GM12878 (cell line): ENCODE measurements around the gene NLGN3. TPM values are rescaled to one million over a fixed set of nuclear protein-coding genes. Genes with fewer than 3 reads are reported as not detected.

Experiments
- ATAC-seq: fragments of 200-7000 bp; cut with Tn5 transposase; 3 replicates; pipeline ENCODE4 v1.9.1; 2020; ENCODE audit warnings: mild to moderate bottlenecking, moderate library complexity
- BruUV-seq: library from RNA; stranded (reverse); fragments of 400-500 nt; replicated peaks from 2 replicates; lab custom pipeline; 2021; lab: Mats Ljungman, UMichigan
- CTCF ChIA-PET: fragments of 300-600 bp; sonication (Branson Sonifier 250); formaldehyde crosslinking; extraction: SDS; loops from one replicate; lab custom pipeline; 2021; ENCODE audit warnings: inconsistent platforms; lab: Yijun Ruan, JAX
- POLR2A ChIA-PET: fragments of 350-600 bp; formaldehyde crosslinking; extraction: SDS; loops from one replicate; lab custom pipeline; 2021; ENCODE audit warnings: inconsistent platforms; lab: Charles Lee
- RAD21 ChIA-PET: fragments of 300-600 bp; sonication (Branson Sonifier 250); formaldehyde crosslinking; loops from one replicate; lab custom pipeline; 2023; ENCODE audit warnings: antibody characterized with exemption; ENCODE audit not compliant: unreplicated experiment; lab: Charles Lee
- SMC1A ChIA-PET: fragments of 300-600 bp; sonication (Branson Sonifier 250); formaldehyde crosslinking; loops from one replicate; lab custom pipeline; 2023; ENCODE audit not compliant: unreplicated experiment, uncharacterized antibody; lab: Charles Lee
- DNase-seq: peaks from one replicate; pipeline ENCODE4 v3.0.0-alpha.2; 2011; ENCODE audit warnings: low read depth, low spot score
- FAIRE-seq: peaks from 3 replicates; lab custom pipeline; 2011; peaks lifted over from hg19 to GRCh38; lab: Jason Lieb, UNC
- H2AFZ ChIP-seq: 2 replicates; pipeline ENCODE4 v1.6.0; 2011; ENCODE audit warnings: low read depth, low read length, control low read depth; ENCODE audit not compliant: control insufficient read depth
- H3K27ac ChIP-seq: 2 replicates; pipeline ENCODE4 v1.5.1; 2011; ENCODE audit warnings: control low read depth; ENCODE audit not compliant: control insufficient read depth, insufficient read depth
- H3K27me3 ChIP-seq, 2 experiments: replicated peaks in 1 of 2; 2 replicates each; pipeline versions ENCODE4 v1.6.0 to v1.6.1; 2011; ENCODE audit warnings: low read length in 1 of 2; ENCODE audit not compliant: control insufficient read depth in 2 of 2, insufficient read depth in 2 of 2
- H3K36me3 ChIP-seq, 2 experiments: 2 replicates each; pipeline ENCODE4 v1.5.1; 2011; ENCODE audit warnings: low read length in 1 of 2; ENCODE audit not compliant: control insufficient read depth in 2 of 2, insufficient read depth in 2 of 2
- H3K4me1 ChIP-seq: 2 replicates; pipeline ENCODE4 v1.6.1; 2011; ENCODE audit warnings: mild to moderate bottlenecking, low read length, moderate library complexity, mixed read lengths; ENCODE audit not compliant: control insufficient read depth, insufficient read depth
- H3K4me2 ChIP-seq: 2 replicates; pipeline ENCODE4 v1.6.0; 2011; ENCODE audit warnings: control low read depth; ENCODE audit not compliant: control insufficient read depth, insufficient read depth
- H3K4me3 ChIP-seq: fragments of 200-600 bp; sonication (generic); 2 replicates; pipeline ENCODE4 v1.5.1; 2016
- H3K79me2 ChIP-seq: 2 replicates; pipeline ENCODE4 v1.6.0; 2011; ENCODE audit warnings: low read length; ENCODE audit not compliant: control insufficient read depth, insufficient read depth
- H3K9ac ChIP-seq: 2 replicates; pipeline ENCODE4 v1.8.0; 2011; ENCODE audit warnings: low read length, control low read depth, mixed read lengths; ENCODE audit not compliant: control insufficient read depth, insufficient read depth
- H3K9me3 ChIP-seq: replicated peaks from 3 replicates; pipeline ENCODE4 v1.5.1; 2011; ENCODE audit warnings: mild to moderate bottlenecking, low read length; ENCODE audit not compliant: control insufficient read depth, insufficient read depth
- H4K20me1 ChIP-seq: 2 replicates; pipeline ENCODE4 v1.6.0; 2011; ENCODE audit not compliant: control insufficient read depth, insufficient read depth
- JUNB ChIP-seq: IDR thresholded peaks from 2 replicates; pipeline ENCODE4 v1.6.1; 2016; ENCODE audit warnings: antibody characterized with exemption, mild to moderate bottlenecking
- LARP7 ChIP-seq: fragments of 450-650 bp; IDR thresholded peaks from 2 replicates; pipeline ENCODE4 v1.6.1; 2017; ENCODE audit warnings: mild to moderate bottlenecking
- MXI1 ChIP-seq: fragments of 150-350 bp; IDR thresholded peaks from 2 replicates; pipeline ENCODE4 v1.6.1; 2011; ENCODE audit warnings: low read depth, mild to moderate bottlenecking, inconsistent platforms, low read length, improper control_type of control experiment
- NBN ChIP-seq: fragments of 450-650 bp; IDR thresholded peaks from 2 replicates; pipeline ENCODE4 v1.6.1; 2016
- POLR2A ChIP-seq: IDR thresholded peaks from 2 replicates; pipeline ENCODE4 v1.6.1; 2011; ENCODE audit warnings: low read depth, mild to moderate bottlenecking, low read length
- RCOR1 ChIP-seq: conservative IDR thresholded peaks from 2 replicates; pipeline ENCODE4 v1.6.1; 2012; ENCODE audit warnings: low read depth, low read length, improper control_type of control experiment
- ZNF274 ChIP-seq: IDR thresholded peaks from one replicate; pipeline ENCODE4 v1.8.0; 2011; ENCODE audit not compliant: insufficient read length, insufficient read depth
- WGBS: methylation state at CpG from one replicate; pipeline ENCODE4 v1.1.6; 2016; ENCODE audit warnings: low lambda C conversion rate; ENCODE audit not compliant: insufficient replicate concordance, insufficient coverage; ENCODE audit errors: missing lambda C conversion rate; 5-methylcytosine and 5-hydroxymethylcytosine counted together
- in situ Hi-C: fragments of 300-500 bp; cut with MboI; formaldehyde crosslinking; loops from 9 replicates; pipeline ENCODE4 v1.14.3; 2018; ENCODE audit warnings: mixed read lengths
- intact Hi-C: fragments of 100-400 bp; cut with micrococcal nuclease; formaldehyde crosslinking; loops from one replicate; pipeline ENCODE4 v1.14.2; 2022; ENCODE audit not compliant: unreplicated experiment
- polyA plus RNA-seq, 11 experiments: library from polyadenylated mRNA; depleted of rRNA in 4 of 11; unstranded in 6 of 11; stranded (reverse) in 5 of 11; fragments of >200 nt; fragmentation: Nextera tagmentation in 4 of 11; fragmentation: Illumina TruSeq in 1 of 11; extraction: Ambion mirVana in 4 of 11; extraction: Trizol in 1 of 11; gene quantifications; 1 replicate in 1 of 11; 2 replicates in 10 of 11; pipeline versions ENCODE4 v1.2.1 to v1.2.3, GENCODE V29; 2011 to 2016; ENCODE audit warnings: inconsistent platforms in 2 of 11, missing spikeins in 2 of 11, low read depth in 1 of 11
- total RNA-seq, 4 experiments: library from RNA; depleted of rRNA in 3 of 4; stranded (reverse); fragments of >200 nt in 3 of 4; fragmentation: Illumina TruSeq in 1 of 4; extraction: Trizol in 1 of 4; gene quantifications; 2 replicates each; pipeline versions ENCODE4 v1.2.1 to v1.2.3, GENCODE V29; 2013 to 2021

Gene NLGN3
- total and polyA plus RNA-seq, 10 of the 15 experiments (the other 5 are each of a cell fraction or from before 2014, with no cell fraction given) = 0.07 to 0.73 (median 0.28) TPM

DNA sequence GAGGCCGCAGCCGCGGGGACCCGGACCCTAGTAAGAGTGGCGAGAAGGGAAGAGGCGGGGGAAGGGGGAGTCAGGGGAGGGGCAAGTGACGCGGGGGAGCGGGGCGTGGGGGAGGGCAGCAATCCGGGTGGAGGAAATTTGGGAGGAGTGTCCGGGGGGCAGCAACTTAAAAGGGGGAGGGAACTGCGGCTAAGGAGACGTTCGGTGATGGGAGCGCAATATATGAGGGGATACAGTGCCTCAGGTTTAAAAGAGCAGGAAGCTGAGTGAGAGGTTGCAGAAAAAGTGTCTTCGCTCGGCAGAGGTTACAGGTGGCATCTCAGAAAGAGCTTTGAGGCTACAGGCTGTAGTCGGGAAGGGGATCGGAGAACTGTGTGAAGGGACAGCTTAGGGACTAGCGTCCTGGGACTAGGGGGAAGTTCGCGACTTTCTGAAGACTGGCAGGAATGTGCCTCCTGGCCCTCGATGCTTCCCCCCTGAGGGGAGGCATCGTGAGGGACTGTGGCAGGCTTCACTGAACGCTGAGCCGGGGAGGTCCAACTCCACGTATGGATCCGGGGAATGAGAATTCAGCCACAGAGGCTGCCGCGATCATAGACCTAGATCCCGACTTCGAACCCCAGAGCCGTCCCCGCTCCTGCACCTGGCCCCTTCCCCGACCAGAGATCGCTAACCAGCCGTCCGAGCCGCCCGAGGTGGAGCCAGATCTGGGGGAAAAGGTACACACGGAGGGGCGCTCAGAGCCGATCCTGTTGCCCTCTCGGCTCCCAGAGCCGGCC lies 48.5 kb upstream of the NLGN3 start:
- peak overlapping the region; percentile 64 for H3K4me3 ChIP-seq
- DNase-seq (no peak), ATAC-seq (peak; percentile 45), FAIRE-seq (no peak)
- H3K27ac ChIP-seq = no peak overlapping the region
- WGBS = 34% methylated on average over 34 of the region's 46 CpGs
- ChIA-PET RAD21 (interaction anchor here (0.6 to 2.4 kb wide), 3 partner anchors 16 to 187 kb away, joined by 5 to 10 read pairs (median 5); partner anchors contain the start of genes IL2RG and NONO), POLR2A (interaction anchor here (1.1 to 1.3 kb wide), 2 partner anchors 15 to 86 kb away, joined by 3 to 4 read pairs; partner anchors contain the start of gene IL2RG), SMC1A (interaction anchor here (0.7 to 2.7 kb wide), 3 partner anchors 22 to 84 kb away, joined by 3 to 10 read pairs (median 7); partner anchors contain the start of gene MED12), CTCF (interaction anchor here (2.0 to 2.3 kb wide), 2 partner anchors 15 to 22 kb away, joined by 10 to 22 read pairs; partner anchors contain the start of genes IL2RG and MED12)
- no peaks in the 10 kb centered on the region for H3K9me3 ChIP-seq
- no peaks in the 10 kb centered on the region for H3K36me3 ChIP-seq
- BruUV-seq = TSS peak; percentile 87
- no peaks in the 10 kb centered on the region for H3K27me3 ChIP-seq
- intact Hi-C loops (loop anchor here (10.0 kb wide), 1 partner anchor 189 kb away; the partner anchor contains the start of gene NONO), in situ Hi-C loops (no loop called here)
- peak overlapping the region; percentile 62 for H3K9ac ChIP-seq
- no peaks in the 10 kb centered on the region for H4K20me1 ChIP-seq
- TF ChIP-seq ZNF274 = no peak
- TF ChIP-seq RCOR1 = no peak
- TF ChIP-seq NBN = 0 out of 2 replicates have a peak, but pooled peaks have one; percentile 15
- TF ChIP-seq JUNB = no peak
- TF ChIP-seq MXI1 = 0 out of 2 replicates have a peak, but pooled peaks have one; percentile 12
- TF ChIP-seq LARP7 = 0 out of 2 replicates have a peak, but pooled peaks have one; percentile 12
- peak; percentile 25; the same call in 1 of the 2 replicates for TF ChIP-seq POLR2A
- H3K4me2 ChIP-seq = peak overlapping the region; percentile 79
- H3K79me2 ChIP-seq = no peaks in the 10 kb centered on the region
- peak overlapping the region; percentile 81 for H2AFZ ChIP-seq
- no peaks in the 10 kb centered on the region for H3K4me1 ChIP-seq
